Smooth muscle cell (in vitro differentiated cells): Measurements from ENCODE around the gene USP10. TPM values are rescaled to one million over a fixed set of nuclear protein-coding genes. Genes with fewer than 3 reads are reported as not detected.

Experiments used
- DNase-seq: peaks from one replicate; lab custom pipeline; 2025; ENCODE audit not compliant: unreplicated experiment; lab: John Stamatoyannopoulos, UW
- H2AFZ ChIP-seq: fragments of 200-600 bp; sonication (generic); 2 replicates; pipeline ENCODE4 v1.6.0; 2016; ENCODE audit warnings: antibody characterized with exemption, low read depth, mild to moderate bottlenecking
- H3F3A ChIP-seq: fragments of 200-600 bp; sonication (generic); 2 replicates; pipeline ENCODE4 v1.6.0; 2017; ENCODE audit warnings: antibody characterized with exemption, low read depth
- H3K27ac ChIP-seq: fragments of 200-600 bp; sonication (generic); 2 replicates; pipeline ENCODE4 v1.5.1; 2016; ENCODE audit warnings: low read depth, mild to moderate bottlenecking
- H3K27me3 ChIP-seq: fragments of 200-600 bp; sonication (generic); 2 replicates; pipeline ENCODE4 v1.6.1; 2016; ENCODE audit warnings: low read depth, mild to moderate bottlenecking
- H3K36me3 ChIP-seq: fragments of 200-600 bp; sonication (generic); 2 replicates; pipeline ENCODE4 v1.5.1; 2016; ENCODE audit warnings: low read depth
- H3K4me1 ChIP-seq: fragments of 200-600 bp; sonication (generic); 2 replicates; pipeline ENCODE4 v1.5.1; 2016; ENCODE audit warnings: low read depth
- H3K4me2 ChIP-seq: fragments of 200-600 bp; sonication (generic); 2 replicates; pipeline ENCODE4 v1.6.0; 2016; ENCODE audit warnings: mild to moderate bottlenecking
- H3K4me3 ChIP-seq: fragments of 200-600 bp; sonication (generic); 2 replicates; pipeline ENCODE4 v1.5.1; 2016; ENCODE audit warnings: mild to moderate bottlenecking
- H3K79me2 ChIP-seq: fragments of 200-600 bp; sonication (generic); 2 replicates; pipeline ENCODE4 v1.6.0; 2016; ENCODE audit warnings: low read depth, mild to moderate bottlenecking
- H3K9ac ChIP-seq: fragments of 200-600 bp; sonication (generic); 2 replicates; pipeline ENCODE4 v1.6.0; 2016; ENCODE audit warnings: low read depth
- H3K9me3 ChIP-seq: fragments of 200-600 bp; sonication (generic); replicated peaks from 2 replicates; pipeline ENCODE4 v1.5.1; 2016; ENCODE audit warnings: low read depth
- H4K20me1 ChIP-seq: fragments of 200-600 bp; sonication (generic); 2 replicates; pipeline ENCODE4 v1.6.0; 2016; ENCODE audit warnings: low read depth
- CTCF ChIP-seq: fragments of 200-600 bp; sonication (generic); IDR thresholded peaks from 2 replicates; pipeline ENCODE4 v1.5.1; 2017; ENCODE audit warnings: borderline replicate concordance, mild to moderate bottlenecking, antibody characterized with exemption; ENCODE audit not compliant: insufficient read depth, poor library complexity, severe bottlenecking
- WGBS: methylation state at CpG from one replicate; pipeline ENCODE4 v1.1.7; 2016; ENCODE audit warnings: low lambda C conversion rate; 5-methylcytosine and 5-hydroxymethylcytosine counted together
- polyA plus RNA-seq: library from polyadenylated mRNA; unstranded; fragments of >200 nt; fragmentation: Nextera tagmentation; extraction: Ambion mirVana; gene quantifications from 2 replicates; pipeline ENCODE4 v1.2.1, GENCODE V29; 2016
- total RNA-seq: library from RNA; depleted of rRNA; stranded (reverse); fragments of >200 nt; gene quantifications from 2 replicates; pipeline ENCODE4 v1.2.3, GENCODE V29; 2014

USP10 gene
- total and polyA plus RNA-seq, 2 experiments from 2014 or later = 52.5 to 56.1 TPM

- Histone ChIP-seq H3K79me2 (peaks cover 84% of the 10 kb centered on the region), H3K4me1 (peaks cover 9% of the 10 kb centered on the region), H3K4me2 (no peak overlapping the region), H3K27ac (no peak overlapping the region), H3F3A (peaks cover 4% of the 10 kb centered on the region), H3K9ac (no peak overlapping the region), H4K20me1 (peaks cover 41% of the 10 kb centered on the region), H3K9me3 (no peaks in the 10 kb centered on the region), H3K36me3 (no peaks in the 10 kb centered on the region), H3K4me3 (no peak overlapping the region), H3K27me3 (no peaks in the 10 kb centered on the region), H2AFZ (no peak overlapping the region)
- 95% methylated on average over 2 of the region's 2 CpGs for WGBS
- no peak for TF ChIP-seq CTCF
- DNase-seq = no peak
Observed at GRCh38 chr16:84749072-84749471, 49.3 kb downstream of the USP10 start.

- no peak overlapping the region for H3K9ac ChIP-seq
- no peaks in the 10 kb centered on the region for H3K9me3 ChIP-seq
- peaks cover 15% of the 10 kb centered on the region for H3K4me1 ChIP-seq
- no peak overlapping the region for H3K27ac ChIP-seq
- H4K20me1 ChIP-seq = peaks cover 44% of the 10 kb centered on the region
- no peak overlapping the region for H2AFZ ChIP-seq
- peaks cover 82% of the 10 kb centered on the region for H3K79me2 ChIP-seq
- H3F3A ChIP-seq = peaks cover 6% of the 10 kb centered on the region
- no peaks in the 10 kb centered on the region for H3K27me3 ChIP-seq
- H3K36me3 ChIP-seq = no peaks in the 10 kb centered on the region
- no peak overlapping the region for H3K4me2 ChIP-seq
- 80% methylated on average over 8 of the region's 8 CpGs for WGBS
- DNase-seq = no peak
- no peak for TF ChIP-seq CTCF
- H3K4me3 ChIP-seq = no peak overlapping the region
Observed at GRCh38 chr16:84749815-84750214, 50.0 kb downstream of the USP10 start.

GRCh38 chr16:84750575-84750974 lies 50.8 kb downstream of the USP10 start:
- Histone ChIP-seq H3K4me1 (peaks cover 15% of the 10 kb centered on the region), H3K9me3 (no peaks in the 10 kb centered on the region), H3K27ac (no peak overlapping the region), H3F3A (peaks cover 6% of the 10 kb centered on the region), H2AFZ (no peak overlapping the region), H3K36me3 (no peaks in the 10 kb centered on the region), H3K4me2 (no peak overlapping the region), H4K20me1 (peaks cover 48% of the 10 kb centered on the region), H3K79me2 (peaks cover 87% of the 10 kb centered on the region), H3K9ac (no peak overlapping the region), H3K4me3 (no peak overlapping the region), H3K27me3 (no peaks in the 10 kb centered on the region)
- no peak for TF ChIP-seq CTCF
- WGBS = 98% methylated on average over 4 of the region's 4 CpGs
- no peak for DNase-seq

GRCh38 chr16:84751241-84751640 lies 51.4 kb downstream of the USP10 start:
- Histone ChIP-seq H4K20me1 (peaks cover 50% of the 10 kb centered on the region), H3K27ac (no peak overlapping the region)
- TF ChIP-seq CTCF = no peak

More at GRCh38 chr16:84751241-84751640, 51.4 kb downstream of the USP10 start:
- H3K4me3 ChIP-seq = no peak overlapping the region
- WGBS = over 99% methylated on average over 6 of the region's 6 CpGs
- peaks cover 15% of the 10 kb centered on the region for H3K4me1 ChIP-seq
- H3K36me3 ChIP-seq = no peaks in the 10 kb centered on the region
- no peaks in the 10 kb centered on the region for H3K9me3 ChIP-seq
- no peak overlapping the region for H3K9ac ChIP-seq
- no peak overlapping the region for H3K4me2 ChIP-seq
- no peak for DNase-seq
- H3K79me2 ChIP-seq = peaks cover 88% of the 10 kb centered on the region
- no peak overlapping the region for H2AFZ ChIP-seq
- no peaks in the 10 kb centered on the region for H3K27me3 ChIP-seq
- peaks cover 6% of the 10 kb centered on the region for H3F3A ChIP-seq
